Loucy (cell line): ENCODE results near the gene FITM1.

Source experiments
- H2AFZ ChIP-seq: fragments of 200-600 bp; sonication (generic); 2 replicates; pipeline ENCODE4 v1.6.0; 2016; ENCODE audit warnings: antibody characterized with exemption, mild to moderate bottlenecking, low read length, moderate library complexity
- H3F3A ChIP-seq: fragments of 200-600 bp; 2 replicates; pipeline ENCODE4 v1.6.0; 2016; ENCODE audit warnings: antibody characterized with exemption, low read depth, mild to moderate bottlenecking
- H3K27me3 ChIP-seq: fragments of 200-600 bp; sonication (generic); 2 replicates; pipeline ENCODE4 v1.6.1; 2014; ENCODE audit warnings: low read length, mild to moderate bottlenecking; ENCODE audit not compliant: insufficient read depth, poor library complexity, severe bottlenecking
- H3K36me3 ChIP-seq: fragments of 200-600 bp; sonication (generic); 2 replicates; pipeline ENCODE4 v1.6.1; 2016; ENCODE audit warnings: low read length; ENCODE audit not compliant: insufficient read depth
- H3K4me1 ChIP-seq: fragments of 200-600 bp; sonication (generic); 2 replicates; pipeline ENCODE4 v1.5.1; 2014; ENCODE audit warnings: low read length, mild to moderate bottlenecking; ENCODE audit not compliant: insufficient read depth, poor library complexity, severe bottlenecking
- H3K4me2 ChIP-seq: fragments of 200-600 bp; sonication (generic); 2 replicates; pipeline ENCODE4 v1.6.0; 2014; ENCODE audit warnings: antibody characterized with exemption, low read length, low read depth, mild to moderate bottlenecking; ENCODE audit not compliant: poor library complexity, severe bottlenecking
- H3K4me3 ChIP-seq: fragments of 200-600 bp; sonication (generic); 2 replicates; pipeline ENCODE4 v1.5.1; 2014; ENCODE audit warnings: low read length, mild to moderate bottlenecking, mixed read lengths; ENCODE audit not compliant: poor library complexity, severe bottlenecking
- H3K79me2 ChIP-seq: fragments of 200-600 bp; sonication (generic); 2 replicates; pipeline ENCODE4 v1.6.1; 2014; ENCODE audit warnings: low read length; ENCODE audit not compliant: insufficient read depth
- H3K9ac ChIP-seq: fragments of 200-600 bp; sonication (generic); 2 replicates; pipeline ENCODE4 v1.6.0; 2014; ENCODE audit warnings: mild to moderate bottlenecking, low read depth, low read length, moderate library complexity; ENCODE audit not compliant: poor library complexity, severe bottlenecking
- H3K9me2 ChIP-seq: fragments of 200-600 bp; sonication (generic); replicated peaks from 2 replicates; pipeline ENCODE4 v1.6.1; 2016; ENCODE audit warnings: low read depth, low read length, mixed read lengths
- H3K9me3 ChIP-seq: fragments of 200-600 bp; sonication (generic); 2 replicates; pipeline ENCODE4 v1.6.1; 2014; ENCODE audit warnings: mild to moderate bottlenecking, antibody characterized with exemption, low read length, low read depth; ENCODE audit not compliant: insufficient read depth
- H4K20me1 ChIP-seq: fragments of 200-600 bp; sonication (generic); 2 replicates; pipeline ENCODE4 v1.6.0; 2014; ENCODE audit warnings: antibody characterized with exemption, low read length, mild to moderate bottlenecking; ENCODE audit not compliant: insufficient read depth, poor library complexity, severe bottlenecking
- CTCF ChIP-seq: fragments of 200-600 bp; sonication (generic); conservative IDR thresholded peaks from 2 replicates; pipeline ENCODE4 v1.5.1; 2014; ENCODE audit warnings: mild to moderate bottlenecking, antibody characterized with exemption, low read length
- EZH2phosphoT487 ChIP-seq: fragments of 200-600 bp; IDR thresholded peaks from 2 replicates; pipeline ENCODE4 v1.6.1; 2018; ENCODE audit warnings: antibody characterized with exemption, mild to moderate bottlenecking, moderate library complexity, borderline replicate concordance

The FITM1 gene

GRCh38 chr14:24088095-24088494, 42.4 kb upstream of the FITM1 start:
- no peaks in the 10 kb centered on the region for H4K20me1 ChIP-seq
- no peak for TF ChIP-seq CTCF
- TF ChIP-seq EZH2phosphoT487: no peak
- H3K4me1 ChIP-seq: peaks cover 15% of the 10 kb centered on the region
- no peaks in the 10 kb centered on the region for H3K36me3 ChIP-seq
- no peak overlapping the region for H3K9ac ChIP-seq
- H3K9me2 ChIP-seq: no peaks in the 10 kb centered on the region
- no peaks in the 10 kb centered on the region for H3K27me3 ChIP-seq
- H3K4me2 ChIP-seq: no peak overlapping the region
- peaks cover 6% of the 10 kb centered on the region; the same call in 1 of the 2 replicates for H3K79me2 ChIP-seq
- H2AFZ ChIP-seq: no peak overlapping the region
- no peak overlapping the region for H3K4me3 ChIP-seq
- no peaks in the 10 kb centered on the region for H3F3A ChIP-seq
- H3K9me3 ChIP-seq: no peaks in the 10 kb centered on the region

- Histone ChIP-seq H3K36me3 (no peaks in the 10 kb centered on the region), H3K9ac (no peak overlapping the region), H3K9me2 (no peaks in the 10 kb centered on the region), H3K4me3 (no peak overlapping the region), H2AFZ (no peak overlapping the region), H3K4me2 (no peak overlapping the region), H3F3A (no peaks in the 10 kb centered on the region; the same call in 1 of the 2 replicates), H3K4me1 (peaks cover 16% of the 10 kb centered on the region), H3K9me3 (no peaks in the 10 kb centered on the region), H4K20me1 (no peaks in the 10 kb centered on the region), H3K79me2 (peaks cover 13% of the 10 kb centered on the region), H3K27me3 (no peaks in the 10 kb centered on the region)
- TF ChIP-seq CTCF (no peak), EZH2phosphoT487 (no peak)
Observed at GRCh38 chr14:24089890-24090289, 40.6 kb upstream of the FITM1 start.

- TF ChIP-seq EZH2phosphoT487: no peak
- no peak for TF ChIP-seq CTCF
- H3K4me2 ChIP-seq: no peak overlapping the region
- no peaks in the 10 kb centered on the region for H3K9me2 ChIP-seq
- H4K20me1 ChIP-seq: no peaks in the 10 kb centered on the region
- no peak overlapping the region for H2AFZ ChIP-seq
- no peaks in the 10 kb centered on the region; the same call in 1 of the 2 replicates for H3F3A ChIP-seq
- H3K27me3 ChIP-seq: no peaks in the 10 kb centered on the region
- H3K4me1 ChIP-seq: peaks cover 26% of the 10 kb centered on the region
- H3K9ac ChIP-seq: peak overlapping the region; percentile 99
- no peaks in the 10 kb centered on the region for H3K36me3 ChIP-seq
- H3K4me3 ChIP-seq: no peak overlapping the region
- peaks cover 33% of the 10 kb centered on the region for H3K79me2 ChIP-seq
- H3K9me3 ChIP-seq: no peaks in the 10 kb centered on the region
Observed at GRCh38 chr14:24092110-24092504, 38.4 kb upstream of the FITM1 start.
